ENCODE data around the gene CEP250.
A peak's percentile ranks its signal among the peaks of the same experiment; 100 is the strongest.

The CEP250 gene

DNA sequence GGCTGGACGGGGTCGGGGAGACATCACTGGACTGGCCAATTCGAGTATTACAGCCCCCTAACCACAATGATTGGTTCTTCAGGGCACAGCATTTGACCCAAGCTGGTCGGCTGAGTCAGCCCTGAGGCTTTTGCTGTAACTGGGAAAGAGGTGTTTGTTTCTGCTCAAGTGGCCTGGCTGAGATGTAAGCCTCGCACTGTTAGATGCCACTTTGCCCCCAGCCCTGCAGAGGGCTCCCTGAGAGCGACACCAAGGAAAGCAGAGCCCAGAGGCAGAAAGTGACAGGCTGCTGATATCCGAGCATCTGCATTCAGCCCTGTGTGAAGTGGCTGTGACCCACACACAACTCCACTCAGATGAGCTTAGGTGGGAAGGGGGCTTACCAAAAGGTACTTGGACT lies 105.9 kb downstream of the CEP250 start:
- DNase-seq (ENCODE audit: low read depth), result peak; percentile 83

GRCh38 chr20:35561671-35562070 lies 106.3 kb downstream of the CEP250 start:
- no peak for DNase-seq (ENCODE audit: low read depth)

DNA sequence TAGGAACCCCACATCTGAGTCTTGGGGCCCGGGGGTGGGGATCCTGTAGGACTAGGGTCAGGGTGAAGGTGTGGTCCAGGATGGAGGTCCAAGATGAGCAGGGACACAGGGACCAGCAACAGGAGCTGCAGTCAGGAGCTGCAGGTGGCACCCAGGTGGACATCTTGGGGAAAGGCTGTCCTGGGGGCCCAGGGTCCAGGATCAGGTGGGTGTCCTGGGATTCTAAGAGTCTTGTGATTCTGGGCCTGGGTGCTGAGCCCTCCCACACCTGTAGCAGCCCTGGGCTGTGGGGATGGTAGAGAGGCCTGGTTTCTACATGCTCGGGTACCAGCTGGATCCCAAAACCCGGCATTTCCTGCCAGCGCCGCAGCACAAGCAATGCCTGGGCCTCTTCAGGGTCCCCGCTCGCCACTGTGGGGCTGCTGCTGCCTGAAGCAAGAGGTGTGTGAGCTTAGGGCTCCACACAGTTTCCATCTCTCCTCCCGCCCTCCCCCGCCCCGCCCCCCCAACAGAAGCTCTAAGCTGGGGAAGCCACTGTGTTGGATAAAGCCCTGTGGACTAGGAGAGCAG lies 107.2 kb downstream of the CEP250 start:
- DNase-seq (ENCODE audit: low read depth), result no peak

GRCh38 chr20:35563834-35564233 lies 108.4 kb downstream of the CEP250 start:
- DNase-seq (ENCODE audit: low read depth), result no peak

GRCh38 chr20:35564905-35565304 lies 109.5 kb downstream of the CEP250 start:
- DNase-seq (ENCODE audit: low read depth), result no peak

DNA sequence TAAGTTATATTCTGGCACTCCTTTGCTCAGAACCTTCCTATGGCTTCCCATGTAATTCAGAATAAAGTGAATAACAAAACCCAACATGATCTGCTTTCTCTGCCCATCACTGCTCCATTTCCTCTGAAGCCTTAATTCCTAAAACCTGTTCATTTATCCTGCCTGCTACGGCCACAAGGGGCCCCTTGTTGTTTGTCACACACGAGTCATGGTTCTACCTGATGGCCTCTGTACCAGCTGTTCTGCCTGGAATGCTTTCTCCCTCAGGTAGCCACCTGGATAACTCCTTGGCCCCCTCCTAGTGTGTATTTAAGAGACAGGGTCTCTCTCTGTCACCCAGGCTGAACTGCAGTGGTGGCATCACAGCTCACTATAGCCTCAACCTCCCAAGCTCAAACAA lies 113.2 kb downstream of the CEP250 start:
- peak; percentile 45 for DNase-seq (ENCODE audit: low read depth)
